GM13977 (cell line): ENCODE data around the gene CNTN5.

ENCODE experiments used
- DNase-seq: peaks from one replicate; pipeline ENCODE4 v3.0.0; 2012; ENCODE audit warnings: low spot score
- in situ Hi-C: fragments of 300-500 bp; cut with MboI; formaldehyde crosslinking; loops from one replicate; pipeline ENCODE4 v1.12.0; 2022; ENCODE audit warnings: low sequenced_read_pairs, low pct_unique_long_range_greater_than_20kb, mixed read lengths, inconsistent platforms; ENCODE audit not compliant: unreplicated experiment
- TF ChIP-seq, protein P1 (sequence below): IDR thresholded peaks from 2 replicates; pipeline ENCODE4 v1.5.1; 2012; ENCODE audit warnings: mild to moderate bottlenecking, control low read depth; ENCODE audit not compliant: insufficient read depth; ENCODE audit errors: extremely low read depth, missing control alignments

The CNTN5 gene

DNA sequence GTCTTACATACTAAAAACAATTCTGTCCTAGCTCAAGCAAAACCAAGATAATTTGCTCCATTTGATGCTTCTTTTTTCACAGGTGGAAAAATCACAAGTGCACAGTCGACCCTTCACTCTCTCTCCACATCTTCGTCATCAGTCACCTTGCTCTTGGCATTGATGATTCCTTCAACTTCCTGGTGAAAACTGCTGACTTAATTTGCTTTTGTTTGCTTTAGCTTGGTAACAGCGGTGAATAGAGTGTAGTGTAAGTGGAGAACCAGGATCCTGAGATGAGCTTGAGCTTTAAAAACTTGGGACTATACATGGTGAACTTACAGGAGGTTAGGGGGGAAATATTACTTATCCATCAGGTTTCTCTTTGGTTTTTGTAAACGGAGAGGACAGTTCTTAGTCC lies 1335.3 kb downstream of the CNTN5 start:
- in situ Hi-C loops: no loop called here
- no peak for DNase-seq
- TF ChIP-seq, protein P1, sequence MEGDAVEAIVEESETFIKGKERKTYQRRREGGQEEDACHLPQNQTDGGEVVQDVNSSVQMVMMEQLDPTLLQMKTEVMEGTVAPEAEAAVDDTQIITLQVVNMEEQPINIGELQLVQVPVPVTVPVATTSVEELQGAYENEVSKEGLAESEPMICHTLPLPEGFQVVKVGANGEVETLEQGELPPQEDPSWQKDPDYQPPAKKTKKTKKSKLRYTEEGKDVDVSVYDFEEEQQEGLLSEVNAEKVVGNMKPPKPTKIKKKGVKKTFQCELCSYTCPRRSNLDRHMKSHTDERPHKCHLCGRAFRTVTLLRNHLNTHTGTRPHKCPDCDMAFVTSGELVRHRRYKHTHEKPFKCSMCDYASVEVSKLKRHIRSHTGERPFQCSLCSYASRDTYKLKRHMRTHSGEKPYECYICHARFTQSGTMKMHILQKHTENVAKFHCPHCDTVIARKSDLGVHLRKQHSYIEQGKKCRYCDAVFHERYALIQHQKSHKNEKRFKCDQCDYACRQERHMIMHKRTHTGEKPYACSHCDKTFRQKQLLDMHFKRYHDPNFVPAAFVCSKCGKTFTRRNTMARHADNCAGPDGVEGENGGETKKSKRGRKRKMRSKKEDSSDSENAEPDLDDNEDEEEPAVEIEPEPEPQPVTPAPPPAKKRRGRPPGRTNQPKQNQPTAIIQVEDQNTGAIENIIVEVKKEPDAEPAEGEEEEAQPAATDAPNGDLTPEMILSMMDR: no peak

DNA sequence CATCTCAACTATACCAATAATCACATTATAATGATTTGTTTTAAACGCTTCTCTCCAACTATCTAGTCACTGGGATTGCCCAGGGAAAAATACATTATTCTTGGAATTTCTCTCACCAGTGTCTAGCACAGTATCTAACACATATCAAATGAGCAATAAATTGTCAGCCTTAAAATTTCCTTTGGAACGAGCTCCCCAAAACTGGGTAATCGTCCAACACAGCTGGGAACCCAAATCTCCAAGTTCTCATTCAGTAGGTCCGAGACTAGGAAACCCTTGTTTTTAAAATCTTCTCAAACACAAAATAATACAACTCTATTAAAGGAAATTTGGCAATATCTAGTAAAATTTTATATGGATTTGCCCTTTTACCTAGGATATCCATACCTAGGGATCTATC lies 1338.5 kb downstream of the CNTN5 start:
- in situ Hi-C loops: no loop called here
- DNase-seq: no peak
- TF ChIP-seq, protein P1: no peak

DNA sequence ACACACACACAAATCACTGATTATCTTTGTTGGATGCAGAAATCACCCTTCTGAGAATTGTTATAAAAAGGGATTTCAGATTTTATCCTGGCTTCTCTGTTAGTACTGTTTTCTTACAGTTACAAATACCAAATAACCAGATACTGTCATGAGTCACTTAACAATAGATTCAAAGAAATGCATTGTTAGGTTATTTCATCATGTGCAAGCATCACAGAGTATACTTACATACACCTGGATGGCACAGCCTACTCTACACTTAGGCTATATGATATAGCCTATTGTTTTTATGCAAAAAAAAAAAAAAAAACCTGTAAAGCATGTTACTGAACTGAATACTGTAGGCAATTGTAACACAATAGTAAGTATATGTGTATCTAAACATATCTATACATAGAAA lies 1347.1 kb downstream of the CNTN5 start:
- TF ChIP-seq, protein P1: no peak
- DNase-seq: no peak
- in situ Hi-C loops: no loop called here

DNA sequence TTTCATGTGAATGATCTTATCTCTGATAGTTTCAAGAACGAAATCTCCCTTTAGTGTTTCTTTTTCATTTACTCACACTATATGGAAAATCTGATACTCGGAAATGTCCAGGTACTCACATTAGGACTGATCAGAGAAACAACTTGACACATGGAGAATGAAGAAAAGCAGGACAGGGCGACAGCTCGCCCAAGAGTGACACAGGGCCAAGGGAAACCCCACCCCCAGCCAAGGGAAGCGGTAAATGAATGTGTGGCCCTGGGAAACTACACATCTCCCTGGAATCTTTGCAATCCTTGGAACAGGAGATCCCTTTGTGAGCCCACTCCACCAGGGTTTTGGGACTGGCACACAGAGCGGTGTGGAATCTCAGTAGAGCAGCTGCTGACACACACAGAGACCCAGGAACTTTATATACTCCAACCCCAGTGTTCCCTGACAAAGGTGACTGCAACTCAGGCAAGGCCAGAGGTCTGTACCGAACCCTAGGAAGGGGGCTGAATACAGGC lies 1362.7 kb downstream of the CNTN5 start:
- DNase-seq: no peak
- TF ChIP-seq, protein P1: no peak

DNA sequence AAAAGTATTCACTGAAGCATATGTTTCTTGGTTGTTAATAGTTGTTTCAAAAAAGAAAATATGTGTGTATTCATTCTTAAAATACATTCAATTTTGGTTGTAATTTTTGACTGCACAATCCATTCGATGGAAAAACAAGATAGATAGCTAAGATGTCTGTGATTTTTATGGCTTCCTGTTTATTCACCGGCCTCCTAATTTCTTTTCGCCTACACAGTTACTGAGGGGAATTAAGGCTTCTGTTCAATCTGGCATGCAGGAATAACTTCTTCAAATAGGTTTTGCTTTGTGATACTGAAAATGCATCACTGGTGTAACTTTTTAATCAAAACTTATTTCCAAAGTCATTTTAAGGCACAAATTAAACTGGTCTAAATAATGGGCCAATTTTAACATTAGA lies 1375.5 kb downstream of the CNTN5 start:
- in situ Hi-C loops: no loop called here
- TF ChIP-seq, protein P1: no peak
- DNase-seq: no peak

More for the DNA sequence above, 1362.7 kb downstream of the CNTN5 start:
- in situ Hi-C loops: no loop called here

DNA sequence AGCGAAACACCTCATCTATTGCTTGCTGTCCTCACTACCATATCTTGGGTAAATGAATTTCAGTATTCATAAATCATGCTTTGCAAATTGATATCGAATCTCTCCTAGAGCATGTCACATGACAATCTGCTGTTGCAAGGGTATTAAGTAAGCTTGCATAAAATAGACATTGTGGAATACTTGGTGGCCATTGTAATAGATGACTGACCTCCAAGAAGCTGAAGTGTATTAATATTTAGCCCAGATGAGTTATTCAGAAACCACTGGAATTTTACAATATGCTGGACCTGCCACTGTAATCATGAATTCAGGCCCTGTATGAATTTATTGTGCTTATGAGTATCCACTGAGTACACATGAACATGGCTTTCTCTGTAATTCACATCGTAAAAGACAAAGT lies 1376.7 kb downstream of the CNTN5 start:
- in situ Hi-C loops: no loop called here
- TF ChIP-seq, protein P1: no peak
- no peak for DNase-seq

DNA sequence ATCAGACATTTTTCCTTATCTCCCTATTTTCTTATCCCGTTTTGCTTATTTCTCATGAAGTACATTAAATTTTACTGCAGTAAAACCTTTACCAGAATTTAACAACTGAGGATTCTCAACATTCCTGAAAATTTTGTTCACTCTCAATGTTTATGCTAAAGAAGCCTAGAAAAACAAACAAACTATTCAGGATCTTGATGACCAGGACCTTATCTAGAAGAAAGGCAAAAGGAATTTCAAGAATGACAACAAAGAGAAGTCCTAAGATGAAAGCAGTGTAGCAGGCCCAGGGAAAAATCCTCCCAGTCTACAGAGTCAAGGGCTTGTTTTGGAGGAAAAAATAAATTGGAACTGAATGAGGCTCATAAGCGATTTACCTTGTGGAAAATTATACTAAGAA lies 1383.1 kb downstream of the CNTN5 start:
- in situ Hi-C loops: no loop called here
- TF ChIP-seq, protein P1: no peak
- no peak for DNase-seq
